ENCODE measurements around the gene CSTF3.
A peak's percentile ranks its signal among the peaks of the same experiment; 100 is the strongest.

CSTF3 gene

GRCh38 chr11:33094157-33094556, 67.1 kb downstream of the CSTF3 start:
- H3K4me3 ChIP-seq (IDR thresholded peaks at IDR 0.05; ENCODE audit: insufficient read depth, low read depth, low read length), result no peak overlapping the region
- H3K27ac ChIP-seq, result no peak overlapping the region
- no peak for TF ChIP-seq CTCF (conservative IDR thresholded peaks at IDR 0.05; ENCODE audit: low read depth, low read length)
- no peak overlapping the region for H3K4me2 ChIP-seq
- no peak overlapping the region for H2AFZ ChIP-seq (ENCODE audit: low read depth)
- H3K27me3 ChIP-seq (ENCODE audit: insufficient read depth, low read depth), result no peaks in the 10 kb centered on the region
- H3K79me2 ChIP-seq (ENCODE audit: insufficient read depth, low read depth), result no peaks in the 10 kb centered on the region
- no peaks in the 10 kb centered on the region for H4K20me1 ChIP-seq (ENCODE audit: insufficient read depth)
- H3K4me1 ChIP-seq (ENCODE audit: low read depth, poor library complexity, severe bottlenecking), result no peaks in the 10 kb centered on the region
- no peaks in the 10 kb centered on the region for H3K36me3 ChIP-seq (ENCODE audit: insufficient read depth)
- H3K9ac ChIP-seq, result no peak overlapping the region

GRCh38 chr11:33089776-33090175, 71.5 kb downstream of the CSTF3 start:
- Histone ChIP-seq H3K79me2 (ENCODE audit: insufficient read depth, low read depth) (no peaks in the 10 kb centered on the region), H3K27me3 (ENCODE audit: insufficient read depth, low read depth) (no peaks in the 10 kb centered on the region), H3K4me1 (ENCODE audit: low read depth, poor library complexity, severe bottlenecking) (no peaks in the 10 kb centered on the region), H3K9ac (no peak overlapping the region), H3K4me3 (IDR thresholded peaks at IDR 0.05; ENCODE audit: insufficient read depth, low read depth, low read length) (no peak overlapping the region), H3K4me2 (no peak overlapping the region), H2AFZ (ENCODE audit: low read depth) (no peak overlapping the region), H4K20me1 (ENCODE audit: insufficient read depth) (no peaks in the 10 kb centered on the region), H3K27ac (no peak overlapping the region), H3K36me3 (ENCODE audit: insufficient read depth) (no peaks in the 10 kb centered on the region)
- 0 out of 2 replicates have a peak, but pooled peaks have one; percentile 23 for TF ChIP-seq CTCF (conservative IDR thresholded peaks at IDR 0.05; ENCODE audit: low read depth, low read length)

- Histone ChIP-seq H3K9ac (no peak overlapping the region), H3K27ac (no peak overlapping the region), H3K27me3 (ENCODE audit: insufficient read depth, low read depth) (no peaks in the 10 kb centered on the region), H4K20me1 (ENCODE audit: insufficient read depth) (no peaks in the 10 kb centered on the region), H3K4me3 (IDR thresholded peaks at IDR 0.05; ENCODE audit: insufficient read depth, low read depth, low read length) (no peak overlapping the region), H2AFZ (ENCODE audit: low read depth) (no peak overlapping the region), H3K79me2 (ENCODE audit: insufficient read depth, low read depth) (no peaks in the 10 kb centered on the region), H3K4me1 (ENCODE audit: low read depth, poor library complexity, severe bottlenecking) (no peaks in the 10 kb centered on the region), H3K36me3 (ENCODE audit: insufficient read depth) (no peaks in the 10 kb centered on the region), H3K4me2 (no peak overlapping the region)
- no peak for TF ChIP-seq CTCF (conservative IDR thresholded peaks at IDR 0.05; ENCODE audit: low read depth, low read length)
These were observed 75.3 kb downstream of the CSTF3 start for GRCh38 chr11:33086017-33086416.

GRCh38 chr11:33083918-33084317, 77.4 kb downstream of the CSTF3 start:
- Histone ChIP-seq H3K36me3 (ENCODE audit: insufficient read depth) (no peaks in the 10 kb centered on the region), H3K4me2 (no peak overlapping the region), H3K9ac (no peak overlapping the region), H2AFZ (ENCODE audit: low read depth) (no peak overlapping the region), H3K4me3 (IDR thresholded peaks at IDR 0.05; ENCODE audit: insufficient read depth, low read depth, low read length) (no peak overlapping the region), H3K27ac (no peak overlapping the region), H3K27me3 (ENCODE audit: insufficient read depth, low read depth) (no peaks in the 10 kb centered on the region), H3K79me2 (ENCODE audit: insufficient read depth, low read depth) (no peaks in the 10 kb centered on the region), H4K20me1 (ENCODE audit: insufficient read depth) (no peaks in the 10 kb centered on the region), H3K4me1 (ENCODE audit: low read depth, poor library complexity, severe bottlenecking) (no peaks in the 10 kb centered on the region)
- TF ChIP-seq CTCF (conservative IDR thresholded peaks at IDR 0.05; ENCODE audit: low read depth, low read length), result no peak
